LNCAP (cell line): ENCODE measurements around the gene RPL31.

Experiments used
- TF ChIP-seq, protein P1 (sequence below): fragments of 450-650 bp; IDR thresholded peaks from 2 replicates; pipeline ENCODE4 v1.5.1; 2017; ENCODE audit warnings: mild to moderate bottlenecking

Gene RPL31

GRCh38 chr2:100976061-100976460 is 26.0 kb upstream of the RPL31 start:
- TF ChIP-seq, protein P1, sequence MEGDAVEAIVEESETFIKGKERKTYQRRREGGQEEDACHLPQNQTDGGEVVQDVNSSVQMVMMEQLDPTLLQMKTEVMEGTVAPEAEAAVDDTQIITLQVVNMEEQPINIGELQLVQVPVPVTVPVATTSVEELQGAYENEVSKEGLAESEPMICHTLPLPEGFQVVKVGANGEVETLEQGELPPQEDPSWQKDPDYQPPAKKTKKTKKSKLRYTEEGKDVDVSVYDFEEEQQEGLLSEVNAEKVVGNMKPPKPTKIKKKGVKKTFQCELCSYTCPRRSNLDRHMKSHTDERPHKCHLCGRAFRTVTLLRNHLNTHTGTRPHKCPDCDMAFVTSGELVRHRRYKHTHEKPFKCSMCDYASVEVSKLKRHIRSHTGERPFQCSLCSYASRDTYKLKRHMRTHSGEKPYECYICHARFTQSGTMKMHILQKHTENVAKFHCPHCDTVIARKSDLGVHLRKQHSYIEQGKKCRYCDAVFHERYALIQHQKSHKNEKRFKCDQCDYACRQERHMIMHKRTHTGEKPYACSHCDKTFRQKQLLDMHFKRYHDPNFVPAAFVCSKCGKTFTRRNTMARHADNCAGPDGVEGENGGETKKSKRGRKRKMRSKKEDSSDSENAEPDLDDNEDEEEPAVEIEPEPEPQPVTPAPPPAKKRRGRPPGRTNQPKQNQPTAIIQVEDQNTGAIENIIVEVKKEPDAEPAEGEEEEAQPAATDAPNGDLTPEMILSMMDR, result no peak

DNA sequence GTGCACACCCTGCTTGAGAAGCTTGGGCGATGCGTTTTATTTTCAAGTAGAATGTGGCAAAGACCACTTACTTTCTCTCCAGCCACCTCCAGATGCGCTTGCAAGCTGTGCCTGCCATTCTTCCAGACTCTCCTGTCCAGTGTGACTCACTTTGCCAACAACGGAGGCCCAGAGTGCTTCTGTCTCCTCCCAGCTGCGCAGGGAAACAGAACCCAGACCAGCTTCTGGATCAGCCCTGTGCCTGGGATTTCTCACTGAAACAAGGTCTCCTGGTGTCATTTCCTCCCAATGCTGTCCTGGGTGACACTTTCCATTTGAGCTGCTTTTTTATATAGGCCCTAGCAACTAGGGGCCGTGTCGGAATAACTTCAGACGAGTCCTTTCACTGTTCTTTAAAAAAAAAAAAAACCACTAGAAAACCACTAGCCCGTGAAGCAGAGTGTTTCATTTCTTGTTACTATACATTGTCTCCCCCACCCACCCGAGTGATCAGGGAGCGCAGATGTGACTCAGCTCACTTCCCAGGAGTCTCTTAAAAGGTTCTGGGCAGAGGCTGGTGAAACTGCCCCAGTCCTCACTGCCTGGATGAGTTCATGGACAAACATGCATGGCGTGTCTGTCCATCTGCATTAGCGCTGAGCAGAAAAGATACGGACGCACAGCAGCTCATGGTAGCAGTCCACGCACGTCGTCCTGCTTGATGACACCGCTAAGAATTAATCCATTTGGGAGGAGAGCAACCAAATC is 25.3 kb upstream of the RPL31 start:
- TF ChIP-seq, protein P1, result no peak

GRCh38 chr2:100977511-100977910 is 24.6 kb upstream of the RPL31 start:
- TF ChIP-seq, protein P1, result no peak

DNA sequence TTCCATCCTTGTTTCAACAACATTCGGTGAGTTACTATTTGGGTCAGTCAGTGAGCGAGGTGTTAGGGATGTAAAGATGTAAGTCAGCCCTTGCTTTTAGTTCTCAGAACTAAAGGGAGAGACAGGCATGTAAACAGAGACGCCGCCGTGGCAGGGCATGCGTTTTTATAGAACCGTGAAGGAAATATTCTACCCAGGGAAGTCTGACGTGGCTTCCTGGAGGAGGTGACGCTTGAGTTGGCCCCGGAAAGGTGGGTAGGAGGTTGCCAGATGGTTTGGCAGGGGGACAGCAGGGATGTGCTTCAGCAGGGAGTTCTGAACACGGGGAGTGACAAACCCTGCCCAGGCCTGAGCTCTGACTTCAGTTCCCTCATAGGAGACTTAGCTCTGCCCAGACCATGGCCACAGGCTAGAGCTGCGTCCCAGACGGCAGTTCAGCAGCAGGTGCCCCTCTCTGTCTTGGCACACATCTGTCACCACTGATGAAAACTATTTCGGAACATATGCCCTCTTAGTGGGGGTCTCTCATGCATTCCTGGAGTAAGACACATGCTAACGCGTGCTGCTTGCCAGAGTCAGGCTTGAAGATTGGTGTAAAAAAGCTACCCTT is 23.4 kb upstream of the RPL31 start:
- TF ChIP-seq, protein P1, result no peak

GRCh38 chr2:100980046-100980445 is 22.0 kb upstream of the RPL31 start:
- TF ChIP-seq, protein P1, result no peak

DNA sequence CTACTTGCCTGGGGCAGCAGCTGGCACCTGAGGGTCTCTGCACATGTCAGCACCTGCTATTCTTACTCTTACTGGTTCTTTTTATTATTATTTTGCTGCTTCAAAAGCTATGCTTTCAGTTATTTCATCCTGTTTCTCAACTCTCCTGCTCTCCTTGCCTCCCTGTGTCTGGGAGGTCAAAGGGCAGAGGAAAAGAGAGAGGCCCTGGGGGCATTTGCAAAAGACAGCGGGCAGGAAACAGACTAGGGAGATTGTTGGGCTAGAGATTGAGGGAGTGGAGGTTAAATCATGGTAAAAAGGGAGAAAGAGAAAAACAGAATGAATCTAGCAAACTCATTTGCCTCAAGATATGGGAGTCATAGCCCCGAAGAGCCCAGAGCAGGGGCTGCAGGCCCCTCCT is 21.1 kb upstream of the RPL31 start:
- TF ChIP-seq, protein P1, result no peak

DNA sequence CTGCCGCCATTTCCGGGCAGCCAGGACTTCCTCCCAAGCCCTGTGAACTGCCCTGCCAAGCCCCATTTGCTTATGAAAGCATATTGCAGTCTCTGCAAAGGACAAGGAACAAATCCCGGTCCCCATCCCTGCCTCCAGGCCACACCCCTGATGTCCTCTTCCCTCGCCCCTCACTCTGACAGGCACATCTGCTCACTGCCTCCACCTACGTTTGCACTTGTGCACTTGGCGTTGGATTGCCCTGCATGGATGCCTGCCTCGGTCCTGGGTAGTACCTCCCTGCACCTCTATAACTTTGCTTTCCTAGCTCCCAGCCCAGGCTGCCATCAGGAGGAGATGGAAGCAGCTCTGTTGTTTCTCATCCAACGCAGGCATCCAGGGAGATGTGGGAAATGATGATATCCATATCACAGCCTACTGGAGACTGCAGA is 19.6 kb upstream of the RPL31 start:
- TF ChIP-seq, protein P1, result no peak
